HL-60 (cell line): ENCODE data around the gene FGFBP1.
A peak's percentile ranks its signal among the peaks of the same experiment; 100 is the strongest.

Experiments used
- DNase-seq, 2 experiments: peaks; one replicate each; pipeline ENCODE4 v3.0.0-alpha.2; 2010 to 2020; ENCODE audit warnings: low read depth in 1 of 2, low spot score in 1 of 2
- H3K27ac ChIP-seq: fragments of 250-450 bp; sonication (Bioruptor Pico); replicated peaks from 2 replicates; pipeline ENCODE4 v1.5.1; 2020; ENCODE audit warnings: mild to moderate bottlenecking, moderate library complexity
- H3K27me3 ChIP-seq: fragments of 250-450 bp; sonication (Bioruptor Pico); 2 replicates; pipeline ENCODE4 v1.5.1; 2021; ENCODE audit warnings: mild to moderate bottlenecking, moderate library complexity; ENCODE audit not compliant: insufficient read depth, poor library complexity, severe bottlenecking
- H3K4me3 ChIP-seq: replicated peaks from 2 replicates; pipeline ENCODE4 v1.5.1; 2011; ENCODE audit warnings: mild to moderate bottlenecking, control low read depth, low read length; ENCODE audit not compliant: insufficient read depth
- CTCF ChIP-seq: IDR thresholded peaks from one replicate; pipeline ENCODE4 v1.5.1; 2011; ENCODE audit warnings: low read length, control low read depth, inconsistent platforms; ENCODE audit not compliant: insufficient read depth
- GABPA ChIP-seq: IDR thresholded peaks from 2 replicates; pipeline ENCODE4 v1.6.1; 2012; ENCODE audit warnings: low read depth
- POLR2AphosphoS5 ChIP-seq: IDR thresholded peaks from 2 replicates; pipeline ENCODE4 v1.6.1; 2012; ENCODE audit warnings: low read depth
- REST ChIP-seq: IDR thresholded peaks from 2 replicates; pipeline ENCODE4 v1.6.1; 2012; ENCODE audit warnings: low read depth; ENCODE audit not compliant: insufficient replicate concordance
- SPI1 ChIP-seq: IDR thresholded peaks from 2 replicates; pipeline ENCODE4 v1.6.1; 2012; ENCODE audit warnings: low read depth, mild to moderate bottlenecking, borderline replicate concordance

Gene FGFBP1

DNA sequence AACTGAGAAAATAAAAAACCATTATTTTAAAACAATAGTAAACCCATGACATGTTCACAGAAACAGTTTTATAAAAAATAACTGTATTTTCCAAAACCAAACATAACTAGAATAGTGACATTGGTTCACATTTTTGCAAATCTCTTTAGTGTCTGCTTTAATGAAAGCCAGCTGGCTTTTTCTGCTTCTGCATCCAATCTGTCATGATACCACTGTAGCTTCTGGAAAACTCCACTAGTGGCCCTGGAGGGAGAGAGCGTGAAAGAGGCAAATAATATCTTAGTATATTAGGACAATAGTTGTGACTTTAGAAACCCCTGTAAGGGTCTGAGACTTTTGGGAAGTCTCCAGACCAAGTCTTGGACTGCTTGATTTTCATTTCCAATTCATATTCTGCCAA, 31.1 kb downstream of the FGFBP1 start:
- no peak for TF ChIP-seq SPI1
- TF ChIP-seq CTCF: no peak
- TF ChIP-seq REST: no peak
- TF ChIP-seq POLR2AphosphoS5: no peak
- no peak for TF ChIP-seq GABPA
- Histone ChIP-seq H3K4me3 (no peak overlapping the region), H3K27ac (no peak overlapping the region), H3K27me3 (no peaks in the 10 kb centered on the region)
- no peak for DNase-seq

- no peak overlapping the region for H3K27ac ChIP-seq
- no peaks in the 10 kb centered on the region for H3K27me3 ChIP-seq
- DNase-seq: peak in 1 of 2 experiments; percentile 83
- no peak overlapping the region for H3K4me3 ChIP-seq
- TF ChIP-seq GABPA: no peak
- TF ChIP-seq POLR2AphosphoS5: peak; percentile 91
- no peak for TF ChIP-seq CTCF
- no peak for TF ChIP-seq REST
- TF ChIP-seq SPI1: peak; percentile 70; the same call in 1 of the 2 replicates
Measured at GRCh38 chr4:15906020-15906443, 32.5 kb downstream of the FGFBP1 start.

GRCh38 chr4:15902746-15903145, 35.8 kb downstream of the FGFBP1 start:
- H3K27ac ChIP-seq: peak overlapping the region; percentile 27; the same call in 1 of the 2 replicates
- DNase-seq: peak; percentile 38 to 77
- TF ChIP-seq REST (no peak), GABPA (no peak), SPI1 (no peak), POLR2AphosphoS5 (peak; percentile 28; the same call in 1 of the 2 replicates), CTCF (no peak)
- H3K27me3 ChIP-seq: no peaks in the 10 kb centered on the region
- H3K4me3 ChIP-seq: no peak overlapping the region
